Lung (tissue), 12 donors: ENCODE data around the gene PFDN2. TPM values are rescaled to one million over a fixed set of nuclear protein-coding genes. Genes with fewer than 3 reads are reported as not detected.

Experiments used
- ATAC-seq: fragments of 200-7000 bp; cut with Tn5 transposase; one replicate; pipeline ENCODE4 v1.9.1; 2020; ENCODE audit warnings: moderate number of reproducible peaks; ENCODE audit not compliant: insufficient read depth, low FRiP score
- DNase-seq, 3 donors: peaks; one replicate each; pipeline ENCODE4 v3.0.0-alpha.2; 2013 to 2017
- H3K27ac ChIP-seq, 2 donors: one replicate each; pipeline ENCODE4 v1.5.1; 2013; ENCODE audit warnings: mild to moderate bottlenecking in 2 of 2, moderate library complexity in 2 of 2, control low read depth in 1 of 2, inconsistent platforms in 1 of 2, low read depth in 1 of 2, low read length in 1 of 2
- H3K27me3 ChIP-seq, 3 donors: one replicate each; pipeline ENCODE4 v1.5.1; 2013; ENCODE audit warnings: low read length in 2 of 3; ENCODE audit not compliant: control insufficient read depth in 3 of 3, insufficient read depth in 3 of 3
- H3K36me3 ChIP-seq, 4 donors: one replicate each; pipeline ENCODE4 v1.5.1; 2013; ENCODE audit warnings: low read length in 4 of 4, mild to moderate bottlenecking in 1 of 4, moderate library complexity in 1 of 4; ENCODE audit not compliant: control insufficient read depth in 4 of 4, insufficient read depth in 4 of 4
- H3K4me1 ChIP-seq, 5 donors: one replicate each; pipeline ENCODE4 v1.5.1; 2013; ENCODE audit warnings: low read length in 5 of 5, mild to moderate bottlenecking in 2 of 5, moderate library complexity in 1 of 5; ENCODE audit not compliant: control insufficient read depth in 5 of 5, insufficient read depth in 5 of 5
- H3K4me3 ChIP-seq: one replicate; pipeline ENCODE4 v1.5.1; 2013; ENCODE audit warnings: mild to moderate bottlenecking, control low read depth, moderate library complexity
- H3K9ac ChIP-seq, 2 donors: one replicate each; pipeline ENCODE4 v1.5.1; 2013; ENCODE audit warnings: low read length in 2 of 2, control low read depth in 1 of 2; ENCODE audit not compliant: insufficient read depth in 1 of 2
- H3K9me3 ChIP-seq, 4 donors: one replicate each; pipeline ENCODE4 v1.5.1; 2013; ENCODE audit warnings: low read length in 3 of 4, mild to moderate bottlenecking in 1 of 4, moderate library complexity in 1 of 4; ENCODE audit not compliant: control insufficient read depth in 4 of 4, insufficient read depth in 3 of 4
- WGBS, 2 donors: extraction: QIAGEN DNeasy Blood & Tissue Kit; methylation state at CpG; one replicate each; pipeline ENCODE4 v1.1.7; 2013; 5-methylcytosine and 5-hydroxymethylcytosine counted together
- polyA plus RNA-seq, 2 donors: library from polyadenylated mRNA; stranded (reverse); fragments of 200-250 nt; gene quantifications; one replicate each; pipeline ENCODE4 v1.2.1, GENCODE V29; 2013
- total RNA-seq, 2 donors: library from RNA; depleted of rRNA in 1 of 2; stranded (reverse); fragments of >200 nt in 1 of 2; gene quantifications; one replicate each; pipeline ENCODE4 v1.2.1, GENCODE V29; 2014 to 2021
- TF ChIP-seq, protein P1 (sequence below): IDR thresholded peaks from 2 replicates; pipeline ENCODE4 v1.5.1; 2012; ENCODE audit warnings: mild to moderate bottlenecking; ENCODE audit errors: control extremely low read depth, extremely low read depth
- donor health status: control.
- donor health status: control.
- donor health status: Bipolar disorder and iron deficiency.
- donor health status: healthy.
- donor health status: DM: yes; HTN: yes; CAD: no.

PFDN2 gene
- total and polyA plus RNA-seq, 4 donors = 21.5 to 324 (median 93.5) TPM

DNA sequence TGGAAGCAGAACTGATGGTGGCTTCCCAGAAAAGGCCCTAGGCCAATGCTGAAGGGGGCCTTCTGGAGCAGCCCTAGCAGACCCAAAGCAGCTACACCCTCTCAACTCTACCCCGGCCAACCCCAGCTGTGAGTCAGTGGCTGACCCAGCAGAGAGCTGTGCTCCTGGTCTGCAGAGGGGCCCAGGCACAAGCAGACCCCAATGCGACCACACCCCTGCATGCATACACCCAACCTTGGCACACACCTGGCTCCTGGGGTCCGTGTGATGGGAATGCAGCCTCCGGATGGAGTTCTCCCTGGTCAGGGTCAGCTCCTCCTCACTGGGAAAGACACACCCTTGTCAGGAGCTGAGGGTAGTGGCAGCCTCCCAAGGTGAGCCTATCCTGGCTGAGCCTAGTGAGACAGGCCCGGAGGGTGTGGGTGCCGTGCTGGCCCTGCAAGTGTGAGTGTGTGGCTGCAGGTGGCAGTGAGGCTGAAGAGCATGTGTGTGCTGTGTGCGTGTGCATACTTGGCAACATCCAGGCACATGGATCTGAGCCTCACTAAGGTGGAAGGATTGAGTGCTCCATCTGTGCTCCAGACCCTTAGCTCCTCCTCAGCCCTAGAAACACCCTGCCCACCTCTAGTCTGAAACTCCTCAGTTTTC lies 44.2 kb downstream of the PFDN2 start:
- no peaks in the 10 kb centered on the region for H3K27me3 ChIP-seq
- no peak overlapping the region for H3K27ac ChIP-seq
- H3K9ac ChIP-seq = no peak overlapping the region
- no peak overlapping the region for H3K4me3 ChIP-seq
- ATAC-seq (no peak), DNase-seq (no peak)
- peaks cover 0 to 2% (median 0%) of the 10 kb centered on the region in 4 donors for H3K36me3 ChIP-seq
- 76% methylated on average over 7 of the region's 7 CpGs for WGBS, 2 donors
- H3K4me1 ChIP-seq = no peaks in the 10 kb centered on the region
- TF ChIP-seq, protein P1, sequence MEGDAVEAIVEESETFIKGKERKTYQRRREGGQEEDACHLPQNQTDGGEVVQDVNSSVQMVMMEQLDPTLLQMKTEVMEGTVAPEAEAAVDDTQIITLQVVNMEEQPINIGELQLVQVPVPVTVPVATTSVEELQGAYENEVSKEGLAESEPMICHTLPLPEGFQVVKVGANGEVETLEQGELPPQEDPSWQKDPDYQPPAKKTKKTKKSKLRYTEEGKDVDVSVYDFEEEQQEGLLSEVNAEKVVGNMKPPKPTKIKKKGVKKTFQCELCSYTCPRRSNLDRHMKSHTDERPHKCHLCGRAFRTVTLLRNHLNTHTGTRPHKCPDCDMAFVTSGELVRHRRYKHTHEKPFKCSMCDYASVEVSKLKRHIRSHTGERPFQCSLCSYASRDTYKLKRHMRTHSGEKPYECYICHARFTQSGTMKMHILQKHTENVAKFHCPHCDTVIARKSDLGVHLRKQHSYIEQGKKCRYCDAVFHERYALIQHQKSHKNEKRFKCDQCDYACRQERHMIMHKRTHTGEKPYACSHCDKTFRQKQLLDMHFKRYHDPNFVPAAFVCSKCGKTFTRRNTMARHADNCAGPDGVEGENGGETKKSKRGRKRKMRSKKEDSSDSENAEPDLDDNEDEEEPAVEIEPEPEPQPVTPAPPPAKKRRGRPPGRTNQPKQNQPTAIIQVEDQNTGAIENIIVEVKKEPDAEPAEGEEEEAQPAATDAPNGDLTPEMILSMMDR = no peak
- no peaks in the 10 kb centered on the region for H3K9me3 ChIP-seq

DNA sequence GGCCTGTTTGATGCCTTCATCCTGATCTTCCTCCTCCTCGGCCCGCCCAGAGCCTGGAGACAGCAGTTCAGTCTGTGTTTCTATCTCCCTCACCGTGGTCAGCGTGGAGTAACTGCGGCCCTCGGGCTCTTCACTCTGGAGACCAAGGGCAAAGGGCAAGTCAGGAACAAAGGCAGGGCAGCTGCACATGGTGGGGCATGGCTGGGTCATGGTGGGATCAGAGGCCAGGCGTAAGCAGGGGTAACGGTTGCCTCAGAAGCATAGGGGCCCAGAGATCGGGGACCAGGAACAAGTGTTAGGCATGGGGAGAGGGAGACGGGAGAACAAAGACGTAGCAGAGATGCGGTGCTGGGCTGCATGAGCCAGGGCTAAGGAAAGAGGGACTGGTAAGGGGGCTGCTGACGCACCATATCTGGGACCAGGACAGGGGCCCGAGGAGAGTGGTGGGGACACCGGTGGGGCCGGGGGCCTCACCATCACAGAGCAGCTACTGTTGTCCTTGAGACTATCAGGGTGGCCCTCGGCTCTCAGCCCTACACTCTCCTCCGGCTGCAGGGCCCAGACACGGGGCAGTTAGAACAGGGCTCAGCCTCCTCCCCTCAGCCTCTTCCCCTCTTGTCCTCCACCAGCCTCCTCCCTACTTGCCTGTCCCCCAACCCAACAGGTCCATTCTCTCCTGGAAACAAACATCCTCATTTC lies 44.9 kb downstream of the PFDN2 start:
- H3K27me3 ChIP-seq = no peaks in the 10 kb centered on the region
- no peak for ATAC-seq
- no peak overlapping the region for H3K4me3 ChIP-seq
- peaks cover 0 to 2% (median 0%) of the 10 kb centered on the region in 4 donors for H3K36me3 ChIP-seq
- no peak overlapping the region for H3K9ac ChIP-seq
- peaks cover 0 to 2% (median 0%) of the 10 kb centered on the region in 5 donors for H3K4me1 ChIP-seq
- H3K27ac ChIP-seq = no peak overlapping the region
- DNase-seq = no peak
- no peaks in the 10 kb centered on the region for H3K9me3 ChIP-seq
- TF ChIP-seq, protein P1 = no peak
- 93 to 95% methylated on average over 19 of the region's 19 CpGs for WGBS, 2 donors

DNA sequence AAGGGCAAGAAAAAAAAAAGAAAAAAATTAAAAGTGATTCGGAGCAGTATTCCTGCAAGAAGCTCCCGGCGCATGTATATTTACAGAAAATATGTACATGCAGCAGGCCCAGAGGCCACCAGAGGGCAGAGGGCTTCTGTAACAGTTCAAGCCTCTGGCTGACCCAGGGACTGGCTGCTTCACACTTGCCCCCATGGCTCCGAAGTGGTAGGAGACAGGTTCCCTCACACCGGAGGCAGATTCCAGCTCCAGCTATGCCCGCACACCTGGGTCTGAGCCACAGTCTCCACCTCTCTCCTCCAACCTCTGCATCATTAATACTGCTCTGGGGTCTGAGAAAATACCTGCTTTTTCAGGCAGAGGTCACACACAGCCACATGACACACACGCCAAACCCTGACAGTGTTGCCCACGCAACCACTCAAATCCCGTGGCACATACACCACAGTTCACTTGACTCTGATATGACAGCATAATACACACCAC lies 45.9 kb downstream of the PFDN2 start:
- Histone ChIP-seq H3K4me3 (no peak overlapping the region), H3K27ac (no peak overlapping the region), H3K4me1 (peaks cover 0 to 2% (median 0%) of the 10 kb centered on the region in 5 donors), H3K9me3 (no peaks in the 10 kb centered on the region), H3K36me3 (peaks cover 0 to 2% (median 0%) of the 10 kb centered on the region in 4 donors), H3K9ac (no peak overlapping the region), H3K27me3 (no peaks in the 10 kb centered on the region)
- ATAC-seq = no peak
- TF ChIP-seq, protein P1 = peak; percentile 35
- DNase-seq = peak in 2 of 3 donors; percentile 17 to 41
- 55 to 59% methylated on average over 9 of the region's 9 CpGs for WGBS, 2 donors
